GM23338 (cell line): ENCODE measurements around the gene EML3. TPM values are rescaled to one million over a fixed set of nuclear protein-coding genes. Genes with fewer than 3 reads are reported as not detected.

Experiments used
- ATAC-seq: fragments of 200-7000 bp; cut with Tn5 transposase; 3 replicates; pipeline ENCODE4 v1.9.1; 2020
- DNase-seq: peaks from one replicate; pipeline ENCODE4 v3.0.0-alpha.2; 2015; ENCODE audit warnings: low spot score
- H2AFZ ChIP-seq: fragments of 200-600 bp; sonication (generic); 2 replicates; pipeline ENCODE4 v1.8.0; 2016; ENCODE audit warnings: antibody characterized with exemption, mild to moderate bottlenecking, moderate library complexity
- H3F3A ChIP-seq: fragments of 200-600 bp; sonication (generic); replicated peaks from 2 replicates; pipeline ENCODE4 v1.8.0; 2017; ENCODE audit warnings: antibody characterized with exemption, mixed run types, low read depth
- H3K27ac ChIP-seq: fragments of 200-600 bp; sonication (generic); 2 replicates; pipeline ENCODE4 v1.6.1; 2016; ENCODE audit warnings: low read depth
- H3K27me3 ChIP-seq: fragments of 200-600 bp; sonication (generic); 2 replicates; pipeline ENCODE4 v1.8.0; 2016; ENCODE audit warnings: mild to moderate bottlenecking, mixed run types, moderate library complexity; ENCODE audit not compliant: insufficient read depth
- H3K36me3 ChIP-seq: fragments of 200-600 bp; sonication (generic); 2 replicates; pipeline ENCODE4 v1.8.0; 2016; ENCODE audit warnings: mild to moderate bottlenecking; ENCODE audit not compliant: insufficient read depth
- H3K4me1 ChIP-seq: fragments of 200-600 bp; sonication (generic); 2 replicates; pipeline ENCODE4 v1.8.0; 2016; ENCODE audit warnings: mild to moderate bottlenecking, moderate library complexity; ENCODE audit not compliant: insufficient read depth
- H3K4me2 ChIP-seq: fragments of 200-600 bp; sonication (generic); 2 replicates; pipeline ENCODE4 v1.7.1; 2017; ENCODE audit warnings: mixed run types
- H3K4me3 ChIP-seq: fragments of 200-600 bp; sonication (generic); 2 replicates; pipeline ENCODE4 v1.6.1; 2016; ENCODE audit warnings: mixed run types
- H3K79me2 ChIP-seq: fragments of 200-600 bp; sonication (generic); replicated peaks from 2 replicates; pipeline ENCODE4 v1.8.0; 2017; ENCODE audit warnings: mild to moderate bottlenecking; ENCODE audit not compliant: insufficient read depth
- H3K9me2 ChIP-seq: fragments of 200-600 bp; sonication (generic); 2 replicates; pipeline ENCODE4 v1.8.0; 2017; ENCODE audit not compliant: insufficient read depth
- H4K20me1 ChIP-seq: fragments of 200-600 bp; sonication (generic); replicated peaks from 2 replicates; pipeline ENCODE4 v1.8.0; 2017; ENCODE audit warnings: mild to moderate bottlenecking; ENCODE audit not compliant: insufficient read depth
- H3K27ac Mint-ChIP-seq: 2 replicates; pipeline ENCODE4 v1.8.0; 2020; ENCODE audit warnings: inconsistent platforms, mild to moderate bottlenecking, moderate library complexity, mixed read lengths
- H3K27me3 Mint-ChIP-seq: 3 replicates; pipeline ENCODE4 v1.8.0; 2022; ENCODE audit warnings: low read depth, mild to moderate bottlenecking, moderate library complexity, mixed read lengths, inconsistent platforms; ENCODE audit not compliant: insufficient read depth, poor library complexity
- H3K36me3 Mint-ChIP-seq: 3 replicates; pipeline ENCODE4 v1.8.0; 2021; ENCODE audit warnings: low read depth, mild to moderate bottlenecking, inconsistent platforms, moderate library complexity, mixed read lengths
- H3K4me1 Mint-ChIP-seq: 3 replicates; pipeline ENCODE4 v1.8.0; 2020; ENCODE audit warnings: mild to moderate bottlenecking, inconsistent platforms, mixed read lengths
- H3K4me3 Mint-ChIP-seq: 3 replicates; pipeline ENCODE4 v1.8.0; 2021; ENCODE audit warnings: moderate library complexity, mild to moderate bottlenecking, inconsistent platforms, mixed read lengths
- H3K9me3 Mint-ChIP-seq: 3 replicates; pipeline ENCODE4 v1.8.0; 2020; ENCODE audit warnings: moderate library complexity, mild to moderate bottlenecking, inconsistent platforms, mixed read lengths
- CREB1 ChIP-seq: fragments of 250-450 bp; sonication (Bioruptor Pico); IDR thresholded peaks from 2 replicates; pipeline ENCODE4 v1.5.0; 2020; ENCODE audit warnings: low read depth, mild to moderate bottlenecking, moderate library complexity
- CTCF ChIP-seq, 2 experiments: fragments of 200-600 bp in 1 of 2; sonication (generic) in 1 of 2; conservative IDR thresholded peaks; 2 replicates each; pipeline versions ENCODE4 v1.5.1 to v1.6.1; 2016 to 2017; ENCODE audit warnings: antibody characterized with exemption in 2 of 2, low read depth in 2 of 2, mild to moderate bottlenecking in 2 of 2, moderate library complexity in 1 of 2
- ETS1 ChIP-seq: IDR thresholded peaks from 2 replicates; pipeline ENCODE4 v1.6.1; 2016; ENCODE audit warnings: antibody characterized with exemption
- EZH2 ChIP-seq: fragments of 200-600 bp; sonication (generic); IDR thresholded peaks from one replicate; pipeline ENCODE4 v1.8.0; 2017; ENCODE audit warnings: antibody characterized with exemption, mild to moderate bottlenecking, low read depth; ENCODE audit not compliant: unreplicated experiment
- JUNB ChIP-seq: IDR thresholded peaks from one replicate; pipeline ENCODE4 v1.6.1; 2016; ENCODE audit warnings: antibody characterized with exemption; ENCODE audit not compliant: unreplicated experiment
- NANOG ChIP-seq: IDR thresholded peaks from 2 replicates; pipeline ENCODE4 v1.6.1; 2016; ENCODE audit warnings: antibody characterized with exemption, borderline replicate concordance
- STAT1 ChIP-seq: IDR thresholded peaks from one replicate; pipeline ENCODE4 v1.6.1; 2016; ENCODE audit warnings: antibody characterized with exemption; ENCODE audit not compliant: unreplicated experiment
- ZNF114 ChIP-seq: fragments of 250-450 bp; sonication (Bioruptor Pico); IDR thresholded peaks from 2 replicates; pipeline ENCODE4 v1.5.0; 2020; ENCODE audit warnings: mild to moderate bottlenecking, moderate library complexity
- ZNF331 ChIP-seq: fragments of 250-450 bp; sonication (Bioruptor Pico); IDR thresholded peaks from 2 replicates; pipeline ENCODE4 v1.5.0; 2020; ENCODE audit warnings: low read depth, mild to moderate bottlenecking, moderate library complexity
- polyA plus RNA-seq: library from polyadenylated mRNA; unstranded; fragments of >200 nt; fragmentation: Nextera tagmentation; extraction: Ambion mirVana; gene quantifications from 2 replicates; pipeline ENCODE4 v1.2.1, GENCODE V29; 2016
- total RNA-seq: library from RNA; depleted of rRNA; stranded (reverse); fragments of >200 nt; shearing (Covaris generic); gene quantifications from 2 replicates; pipeline ENCODE4 v1.2.3, GENCODE V29; 2014
- TF ChIP-seq, protein P1 (sequence below): fragments of 250-450 bp; sonication (Bioruptor Pico); IDR thresholded peaks from 2 replicates; pipeline ENCODE4 v1.5.0; 2020; ENCODE audit warnings: mild to moderate bottlenecking, moderate library complexity

Gene EML3
- total and polyA plus RNA-seq, 2 experiments from 2014 or later = 15.4 to 17.1 TPM

DNA sequence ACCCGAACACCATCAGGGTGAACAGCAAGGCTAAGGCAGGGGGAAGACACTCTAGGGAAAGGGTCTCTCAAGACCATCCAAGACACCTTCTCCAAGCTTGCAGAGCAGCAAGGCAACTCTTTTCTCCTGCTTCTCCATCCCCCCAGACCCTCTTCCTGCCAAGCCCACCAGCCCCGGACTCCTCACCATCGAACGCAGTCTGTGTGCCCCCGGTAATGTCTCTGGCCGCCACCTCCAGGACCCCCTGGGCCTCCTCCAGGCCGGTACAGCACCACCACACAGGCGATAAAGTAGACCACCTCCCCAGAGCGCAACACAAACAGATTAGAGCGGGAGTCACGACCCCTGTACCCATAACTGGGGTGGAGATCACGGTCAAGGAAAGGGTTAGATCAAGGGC, 3.8 kb downstream of the EML3 start:
- Mint-ChIP-seq H3K4me3 (no peak overlapping the region), H3K27ac (no peak overlapping the region)
- TF ChIP-seq ZNF331 (no peak), ZNF114 (CRISPR knock-in tag) (no peak), NANOG (no peak), EZH2 (no peak), ETS1 (no peak), JUNB (no peak), CREB1 (CRISPR knock-in tag) (no peak), STAT1 (no peak), CTCF (conservative IDR thresholded peaks at IDR 0.05; ENCODE audit: low read depth in 2 of 2) (no peak)
- TF ChIP-seq, protein P1, sequence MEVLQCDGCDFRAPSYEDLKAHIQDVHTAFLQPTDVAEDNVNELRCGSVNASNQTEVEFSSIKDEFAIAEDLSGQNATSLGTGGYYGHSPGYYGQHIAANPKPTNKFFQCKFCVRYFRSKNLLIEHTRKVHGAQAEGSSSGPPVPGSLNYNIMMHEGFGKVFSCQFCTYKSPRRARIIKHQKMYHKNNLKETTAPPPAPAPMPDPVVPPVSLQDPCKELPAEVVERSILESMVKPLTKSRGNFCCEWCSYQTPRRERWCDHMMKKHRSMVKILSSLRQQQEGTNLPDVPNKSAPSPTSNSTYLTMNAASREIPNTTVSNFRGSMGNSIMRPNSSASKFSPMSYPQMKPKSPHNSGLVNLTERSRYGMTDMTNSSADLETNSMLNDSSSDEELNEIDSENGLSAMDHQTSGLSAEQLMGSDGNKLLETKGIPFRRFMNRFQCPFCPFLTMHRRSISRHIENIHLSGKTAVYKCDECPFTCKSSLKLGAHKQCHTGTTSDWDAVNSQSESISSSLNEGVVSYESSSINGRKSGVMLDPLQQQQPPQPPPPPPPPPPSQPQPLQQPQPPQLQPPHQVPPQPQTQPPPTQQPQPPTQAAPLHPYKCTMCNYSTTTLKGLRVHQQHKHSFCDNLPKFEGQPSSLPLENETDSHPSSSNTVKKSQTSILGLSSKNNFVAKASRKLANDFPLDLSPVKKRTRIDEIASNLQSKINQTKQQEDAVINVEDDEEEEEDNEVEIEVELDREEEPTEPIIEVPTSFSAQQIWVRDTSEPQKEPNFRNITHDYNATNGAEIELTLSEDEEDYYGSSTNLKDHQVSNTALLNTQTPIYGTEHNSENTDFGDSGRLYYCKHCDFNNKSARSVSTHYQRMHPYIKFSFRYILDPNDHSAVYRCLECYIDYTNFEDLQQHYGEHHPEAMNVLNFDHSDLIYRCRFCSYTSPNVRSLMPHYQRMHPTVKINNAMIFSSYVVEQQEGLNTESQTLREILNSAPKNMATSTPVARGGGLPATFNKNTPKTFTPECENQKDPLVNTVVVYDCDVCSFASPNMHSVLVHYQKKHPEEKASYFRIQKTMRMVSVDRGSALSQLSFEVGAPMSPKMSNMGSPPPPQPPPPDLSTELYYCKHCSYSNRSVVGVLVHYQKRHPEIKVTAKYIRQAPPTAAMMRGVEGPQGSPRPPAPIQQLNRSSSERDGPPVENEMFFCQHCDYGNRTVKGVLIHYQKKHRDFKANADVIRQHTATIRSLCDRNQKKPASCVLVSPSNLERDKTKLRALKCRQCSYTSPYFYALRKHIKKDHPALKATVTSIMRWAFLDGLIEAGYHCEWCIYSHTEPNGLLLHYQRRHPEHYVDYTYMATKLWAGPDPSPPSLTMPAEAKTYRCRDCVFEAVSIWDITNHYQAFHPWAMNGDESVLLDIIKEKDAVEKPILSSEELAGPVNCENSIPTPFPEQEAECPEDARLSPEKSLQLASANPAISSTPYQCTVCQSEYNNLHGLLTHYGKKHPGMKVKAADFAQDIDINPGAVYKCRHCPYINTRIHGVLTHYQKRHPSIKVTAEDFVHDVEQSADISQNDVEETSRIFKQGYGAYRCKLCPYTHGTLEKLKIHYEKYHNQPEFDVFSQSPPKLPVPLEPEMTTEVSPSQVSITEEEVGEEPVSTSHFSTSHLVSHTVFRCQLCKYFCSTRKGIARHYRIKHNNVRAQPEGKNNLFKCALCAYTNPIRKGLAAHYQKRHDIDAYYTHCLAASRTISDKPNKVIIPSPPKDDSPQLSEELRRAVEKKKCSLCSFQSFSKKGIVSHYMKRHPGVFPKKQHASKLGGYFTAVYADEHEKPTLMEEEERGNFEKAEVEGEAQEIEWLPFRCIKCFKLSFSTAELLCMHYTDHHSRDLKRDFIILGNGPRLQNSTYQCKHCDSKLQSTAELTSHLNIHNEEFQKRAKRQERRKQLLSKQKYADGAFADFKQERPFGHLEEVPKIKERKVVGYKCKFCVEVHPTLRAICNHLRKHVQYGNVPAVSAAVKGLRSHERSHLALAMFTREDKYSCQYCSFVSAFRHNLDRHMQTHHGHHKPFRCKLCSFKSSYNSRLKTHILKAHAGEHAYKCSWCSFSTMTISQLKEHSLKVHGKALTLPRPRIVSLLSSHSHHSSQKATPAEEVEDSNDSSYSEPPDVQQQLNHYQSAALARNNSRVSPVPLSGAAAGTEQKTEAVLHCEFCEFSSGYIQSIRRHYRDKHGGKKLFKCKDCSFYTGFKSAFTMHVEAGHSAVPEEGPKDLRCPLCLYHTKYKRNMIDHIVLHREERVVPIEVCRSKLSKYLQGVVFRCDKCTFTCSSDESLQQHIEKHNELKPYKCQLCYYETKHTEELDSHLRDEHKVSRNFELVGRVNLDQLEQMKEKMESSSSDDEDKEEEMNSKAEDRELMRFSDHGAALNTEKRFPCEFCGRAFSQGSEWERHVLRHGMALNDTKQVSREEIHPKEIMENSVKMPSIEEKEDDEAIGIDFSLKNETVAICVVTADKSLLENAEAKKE = no peak

More for the DNA sequence above, 3.8 kb downstream of the EML3 start:
- peaks cover 20% of the 10 kb centered on the region for H3F3A ChIP-seq
- Mint-ChIP-seq H3K36me3 (peaks cover 5% of the 10 kb centered on the region; the same call in 1 of the 3 replicates), H3K27me3 (peaks cover 30% of the 10 kb centered on the region), H3K4me1 (peaks cover 53% of the 10 kb centered on the region), H3K9me3 (peaks cover 4% of the 10 kb centered on the region; the same call in 2 of the 3 replicates)
- peaks cover 13% of the 10 kb centered on the region; the same call in 1 of the 2 replicates for H3K4me1 ChIP-seq
- H3K27ac ChIP-seq = no peak overlapping the region
- H2AFZ ChIP-seq = no peak overlapping the region
- no peak overlapping the region for H3K4me2 ChIP-seq
- no peak for DNase-seq
- ATAC-seq = no peak
- H3K79me2 ChIP-seq = no peaks in the 10 kb centered on the region
- no peaks in the 10 kb centered on the region for H3K36me3 ChIP-seq
- no peak overlapping the region for H3K4me3 ChIP-seq
- peaks cover 23% of the 10 kb centered on the region for H3K27me3 ChIP-seq
- no peaks in the 10 kb centered on the region for H3K9me2 ChIP-seq
- H4K20me1 ChIP-seq = no peaks in the 10 kb centered on the region
